Keratinocyte (primary cell): ENCODE data around the gene TFF1. TPM values are rescaled to one million over a fixed set of nuclear protein-coding genes. Genes with fewer than 3 reads are reported as not detected.

Experiments
- DNase-seq: peaks from one replicate; pipeline ENCODE4 v3.0.0-alpha.2; 2011; ENCODE audit warnings: low read depth, missing footprints, low spot score
- FAIRE-seq: peaks from 2 replicates; lab custom pipeline; 2011; peaks lifted over from hg19 to GRCh38; lab: Jason Lieb, UNC
- H2AFZ ChIP-seq: 2 replicates; pipeline ENCODE4 v1.6.0; 2012; ENCODE audit warnings: low read length, control low read depth, inconsistent platforms; ENCODE audit not compliant: control insufficient read depth
- H3K27ac ChIP-seq: 2 replicates; pipeline ENCODE4 v1.5.1; 2011; ENCODE audit warnings: low read length; ENCODE audit not compliant: control insufficient read depth, insufficient read depth
- H3K27me3 ChIP-seq: 3 replicates; pipeline ENCODE4 v1.6.0; 2011; ENCODE audit warnings: low read length; ENCODE audit not compliant: control insufficient read depth, insufficient read depth; ENCODE audit errors: extremely low read depth
- H3K36me3 ChIP-seq, 2 experiments: 2 replicates in 1 of 2; 3 replicates in 1 of 2; pipeline ENCODE4 v1.5.1; 2011; ENCODE audit warnings: low read length in 2 of 2, mild to moderate bottlenecking in 1 of 2; ENCODE audit not compliant: control insufficient read depth in 2 of 2, insufficient read depth in 2 of 2; ENCODE audit errors: extremely low read depth in 1 of 2
- H3K4me1 ChIP-seq: 3 replicates; pipeline ENCODE4 v1.5.1; 2011; ENCODE audit warnings: low read length; ENCODE audit not compliant: control insufficient read depth, insufficient read depth; ENCODE audit errors: extremely low read depth
- H3K4me2 ChIP-seq: 3 replicates; pipeline ENCODE4 v1.6.0; 2011; ENCODE audit warnings: low read depth, low read length; ENCODE audit not compliant: control insufficient read depth, insufficient read depth; ENCODE audit errors: extremely low read depth
- H3K4me3 ChIP-seq, 3 experiments: fragments of 200-600 bp in 1 of 3; sonication (generic) in 1 of 3; 2 replicates in 2 of 3; 3 replicates in 1 of 3; pipeline ENCODE4 v1.5.1; 2011 to 2016; ENCODE audit warnings: low read length in 3 of 3, mild to moderate bottlenecking in 3 of 3, control low read depth in 2 of 3, inconsistent platforms in 1 of 3, low read depth in 1 of 3, mixed read lengths in 1 of 3, mixed run types in 1 of 3, moderate library complexity in 1 of 3; ENCODE audit not compliant: control insufficient read depth in 2 of 3, insufficient read depth in 2 of 3; ENCODE audit errors: extremely low read depth in 1 of 3
- H3K79me2 ChIP-seq: 2 replicates; pipeline ENCODE4 v1.6.0; 2012; ENCODE audit warnings: low read length; ENCODE audit not compliant: control insufficient read depth, insufficient read depth
- H3K9ac ChIP-seq: 3 replicates; pipeline ENCODE4 v1.6.0; 2011; ENCODE audit warnings: low read length; ENCODE audit not compliant: control insufficient read depth, insufficient read depth; ENCODE audit errors: extremely low read depth
- H3K9me1 ChIP-seq: 3 replicates; pipeline ENCODE4 v1.6.0; 2011; ENCODE audit warnings: low read length; ENCODE audit not compliant: control insufficient read depth, insufficient read depth; ENCODE audit errors: extremely low read depth
- H3K9me3 ChIP-seq: 2 replicates; pipeline ENCODE4 v1.5.1; 2012; ENCODE audit warnings: low read depth, low read length; ENCODE audit not compliant: control insufficient read depth
- H4K20me1 ChIP-seq: 3 replicates; pipeline ENCODE4 v1.6.0; 2011; ENCODE audit warnings: low read length; ENCODE audit not compliant: control insufficient read depth, insufficient read depth; ENCODE audit errors: extremely low read depth
- CTCF ChIP-seq, 3 experiments: IDR thresholded peaks in 1 of 3; conservative IDR thresholded peaks in 1 of 3; optimal IDR thresholded peaks in 1 of 3; 2 replicates in 2 of 3; 3 replicates in 1 of 3; pipeline versions ENCODE3 to v1.5.1; 2011; ENCODE audit warnings: low read length in 3 of 3, mild to moderate bottlenecking in 3 of 3, moderate library complexity in 2 of 3, control low read depth in 1 of 3, inconsistent platforms in 1 of 3; ENCODE audit not compliant: insufficient read depth in 2 of 3; ENCODE audit errors: extremely low read depth in 1 of 3
- EZH2 ChIP-seq: IDR thresholded peaks from one replicate; pipeline ENCODE4 v1.6.1; 2012; ENCODE audit warnings: inconsistent platforms, mild to moderate bottlenecking, low read length, moderate library complexity
- dilution Hi-C: fragments of 300-500 bp; cut with MboI; formaldehyde crosslinking; loops from one replicate; pipeline ENCODE4 v1.7.0; 2020; ENCODE audit warnings: low sequenced_read_pairs; ENCODE audit not compliant: extremely low pct_ligation_motif_present
- polyA plus RNA-seq, 5 experiments: library from polyadenylated mRNA; depleted of rRNA in 3 of 5; stranded (reverse) in 3 of 5; stranded (forward) in 1 of 5; unstranded in 1 of 5; fragments of >200 nt; gene quantifications; 1 replicate in 1 of 5; 2 replicates in 3 of 5; 3 replicates in 1 of 5; pipeline versions ENCODE4 v1.2.1 to v1.2.3, GENCODE V29; 2011 to 2012; ENCODE audit warnings: missing spikeins in 2 of 5, low read depth in 1 of 5, low replicate concordance in 1 of 5

The TFF1 gene
- polyA plus RNA-seq, 1 donor (not counting 4 experiments of a cell fraction or from before 2014, with no cell fraction given): not detected

- DNase-seq: no peak
- Histone ChIP-seq H4K20me1 (no peaks in the 10 kb centered on the region), H3K9me3 (no peaks in the 10 kb centered on the region), H3K4me1 (no peaks in the 10 kb centered on the region), H3K4me3 (no peak overlapping the region), H3K9ac (no peak overlapping the region), H3K9me1 (no peaks in the 10 kb centered on the region), H3K36me3 (no peaks in the 10 kb centered on the region), H3K79me2 (no peaks in the 10 kb centered on the region), H3K4me2 (no peak overlapping the region), H2AFZ (no peak overlapping the region), H3K27me3 (no peaks in the 10 kb centered on the region), H3K27ac (no peak overlapping the region)
- TF ChIP-seq CTCF (optimal IDR thresholded peaks at IDR 0.05 in 1 of 3, IDR thresholded peaks at IDR 0.05 in 1 of 3, conservative IDR thresholded peaks at IDR 0.05 in 1 of 3; ENCODE audit: extremely low read depth in 1 of 3, insufficient read depth in 2 of 3, low read length in 3 of 3) (no peak), EZH2 (no peak)
- no peak for FAIRE-seq
- dilution Hi-C loops: no loop called here
Observed at GRCh38 chr21:42404539-42404938, 38.2 kb upstream of the TFF1 start.

- DNase-seq (no peak), FAIRE-seq (no peak)
- dilution Hi-C loops: no loop called here
- Histone ChIP-seq H3K36me3 (no peaks in the 10 kb centered on the region), H2AFZ (no peak within 1 kb of the TSS), H3K9me1 (no peaks in the 10 kb centered on the region), H3K4me1 (no peaks in the 10 kb centered on the region), H3K27ac (no peak within 1 kb of the TSS), H3K9ac (no peak within 1 kb of the TSS), H3K9me3 (no peaks in the 10 kb centered on the region), H3K4me3 (no peak within 1 kb of the TSS), H3K27me3 (no peaks in the 10 kb centered on the region), H4K20me1 (no peaks in the 10 kb centered on the region), H3K4me2 (no peak within 1 kb of the TSS), H3K79me2 (no peaks in the 10 kb centered on the region)
- TF ChIP-seq EZH2: no peak
- TF ChIP-seq CTCF (optimal IDR thresholded peaks at IDR 0.05 in 1 of 3, IDR thresholded peaks at IDR 0.05 in 1 of 3, conservative IDR thresholded peaks at IDR 0.05 in 1 of 3; ENCODE audit: extremely low read depth in 1 of 3, insufficient read depth in 2 of 3, low read length in 3 of 3): no peak
Observed at GRCh38 chr21:42403611-42404231, 37.4 kb upstream of the TFF1 start, which contains the start of gene UBASH3A. UBASH3A (plus strand) TSS chr21:42403902; CDS start chr21:42403946, 44 bp downstream.
